GM12878 (cell line): ENCODE data around the gene TRRAP. TPM values are rescaled to one million over a fixed set of nuclear protein-coding genes. Genes with fewer than 3 reads are reported as not detected.

Experiments used
- ATF2 ChIP-seq: IDR thresholded peaks from 2 replicates; pipeline ENCODE4 v1.6.1; 2012; ENCODE audit warnings: low read length, inconsistent platforms
- CTCF ChIP-seq, 3 experiments: IDR thresholded peaks in 2 of 3; conservative IDR thresholded peaks in 1 of 3; 2 replicates each; pipeline ENCODE4 v1.5.1; 2011; ENCODE audit warnings: low read depth in 3 of 3, low read length in 3 of 3, mild to moderate bottlenecking in 3 of 3, control low read depth in 2 of 3, moderate library complexity in 2 of 3, inconsistent platforms in 1 of 3, mixed read lengths in 1 of 3; ENCODE audit not compliant: control insufficient read depth in 2 of 3, insufficient read depth in 1 of 3; ENCODE audit errors: extremely low read depth in 1 of 3
- CUX1 ChIP-seq: IDR thresholded peaks from 2 replicates; pipeline ENCODE4 v1.6.1; 2012; ENCODE audit warnings: improper control_type of control experiment, low read depth, low read length; ENCODE audit not compliant: insufficient replicate concordance
- E2F8 ChIP-seq: fragments of 450-650 bp; IDR thresholded peaks from 2 replicates; pipeline ENCODE4 v1.6.1; 2018; ENCODE audit warnings: mild to moderate bottlenecking, low read depth, moderate library complexity; ENCODE audit not compliant: partially characterized antibody
- E4F1 ChIP-seq: fragments of 450-650 bp; IDR thresholded peaks from 2 replicates; pipeline ENCODE4 v1.6.1; 2018; ENCODE audit warnings: borderline replicate concordance, mild to moderate bottlenecking; ENCODE audit not compliant: partially characterized antibody
- FOXM1 ChIP-seq: IDR thresholded peaks from 2 replicates; pipeline ENCODE4 v1.6.1; 2012; ENCODE audit warnings: low read depth, mild to moderate bottlenecking, inconsistent platforms, low read length, moderate library complexity
- GABPA ChIP-seq: IDR thresholded peaks from 2 replicates; pipeline ENCODE4 v1.6.1; 2014; ENCODE audit warnings: antibody characterized with exemption, low read depth, mild to moderate bottlenecking, inconsistent platforms
- HDAC2 ChIP-seq: fragments of 200-600 bp; sonication (generic); IDR thresholded peaks from 2 replicates; pipeline ENCODE4 v1.6.1; 2017
- IKZF2 ChIP-seq, 2 experiments: fragments of 450-650 bp; IDR thresholded peaks; 2 replicates each; pipeline ENCODE4 v1.6.1; 2017; ENCODE audit warnings: mild to moderate bottlenecking in 2 of 2, moderate library complexity in 2 of 2
- KLF5 ChIP-seq: fragments of 450-650 bp; IDR thresholded peaks from 2 replicates; pipeline ENCODE4 v1.6.1; 2014; ENCODE audit warnings: mild to moderate bottlenecking; ENCODE audit not compliant: partially characterized antibody
- POLR2A ChIP-seq: IDR thresholded peaks from 2 replicates; pipeline ENCODE4 v1.6.1; 2011; ENCODE audit warnings: low read depth, mild to moderate bottlenecking, low read length
- RCOR1 ChIP-seq: conservative IDR thresholded peaks from 2 replicates; pipeline ENCODE4 v1.6.1; 2012; ENCODE audit warnings: low read depth, low read length, improper control_type of control experiment
- SP1 ChIP-seq: IDR thresholded peaks from one replicate; pipeline ENCODE4 v1.6.1; 2011; ENCODE audit warnings: low read depth, low read length
- YBX1 ChIP-seq: fragments of 450-650 bp; IDR thresholded peaks from 2 replicates; pipeline ENCODE4 v1.6.1; 2016; ENCODE audit warnings: antibody characterized with exemption
- polyA plus RNA-seq, 11 experiments: library from polyadenylated mRNA; depleted of rRNA in 4 of 11; unstranded in 6 of 11; stranded (reverse) in 5 of 11; fragments of >200 nt; fragmentation: Nextera tagmentation in 4 of 11; fragmentation: Illumina TruSeq in 1 of 11; extraction: Ambion mirVana in 4 of 11; extraction: Trizol in 1 of 11; gene quantifications; 1 replicate in 1 of 11; 2 replicates in 10 of 11; pipeline versions ENCODE4 v1.2.1 to v1.2.3, GENCODE V29; 2011 to 2016; ENCODE audit warnings: inconsistent platforms in 2 of 11, missing spikeins in 2 of 11, low read depth in 1 of 11
- total RNA-seq, 4 experiments: library from RNA; depleted of rRNA in 3 of 4; stranded (reverse); fragments of >200 nt in 3 of 4; fragmentation: Illumina TruSeq in 1 of 4; extraction: Trizol in 1 of 4; gene quantifications; 2 replicates each; pipeline versions ENCODE4 v1.2.1 to v1.2.3, GENCODE V29; 2013 to 2021

Gene TRRAP
- total and polyA plus RNA-seq, 10 of the 15 experiments (the other 5 are each of a cell fraction or from before 2014, with no cell fraction given), result 1.1 to 39.3 (median 8.5) TPM

GRCh38 chr7:98879198-98879978 is 1.1 kb downstream of the TRRAP start (continued):
- TF ChIP-seq E4F1 (no peak), ATF2 (no peak), E2F8 (peak; percentile 30), IKZF2 (IDR thresholded peaks at IDR 0.05) (peak in 1 of 2 experiments; percentile 23; a peak in 1 of 4 replicates), FOXM1 (no peak), CTCF (IDR thresholded peaks at IDR 0.05 in 2 of 3, conservative IDR thresholded peaks at IDR 0.05 in 1 of 3; ENCODE audit: control insufficient read depth in 2 of 3, extremely low read depth in 1 of 3, insufficient read depth in 1 of 3, low read depth in 3 of 3, low read length in 3 of 3) (peak; percentile 58 to 64 (median 62)), RCOR1 (no peak), HDAC2 (no peak), KLF5 (no peak), CUX1 (no peak), GABPA (peak; percentile 89), SP1 (no peak), POLR2A (peak; percentile 58), YBX1 (no peak)
